ENCODE data around the gene TRAM2.

The TRAM2 gene

GRCh38 chr6:52540286-52540902, 36.5 kb downstream of the TRAM2 start:
- no peak overlapping the region for H3K27ac ChIP-seq (ENCODE audit: low read depth in 2 of 2, low read length in 2 of 2)
- no peaks in the 10 kb centered on the region for H3K9me3 ChIP-seq (ENCODE audit: control insufficient read depth in 2 of 2, low read length in 2 of 2)
- no peak overlapping the region for H3K9ac ChIP-seq (ENCODE audit: low read depth in 1 of 2, low read length in 2 of 2)
- no peak overlapping the region for H3K4me3 ChIP-seq (ENCODE audit: low read length in 2 of 2)
- H3K27me3 ChIP-seq (ENCODE audit: control insufficient read depth in 2 of 2, insufficient read depth in 2 of 2, low read length in 2 of 2) = no peaks in the 10 kb centered on the region
- peaks cover 10 to 13% of the 10 kb centered on the region in 2 donors for H3K4me1 ChIP-seq (ENCODE audit: control insufficient read depth in 2 of 2, insufficient read depth in 2 of 2, low read length in 2 of 2)
- H3K36me3 ChIP-seq (ENCODE audit: control insufficient read depth in 2 of 2, insufficient read depth in 2 of 2, low read length in 2 of 2) = no peaks in the 10 kb centered on the region

GRCh38 chr6:52539607-52540006, 37.3 kb downstream of the TRAM2 start:
- H3K9ac ChIP-seq (ENCODE audit: low read depth in 1 of 2, low read length in 2 of 2) = no peak overlapping the region
- peaks cover 6% of the 10 kb centered on the region in 2 donors for H3K36me3 ChIP-seq (ENCODE audit: control insufficient read depth in 2 of 2, insufficient read depth in 2 of 2, low read length in 2 of 2)
- H3K4me1 ChIP-seq (ENCODE audit: control insufficient read depth in 2 of 2, insufficient read depth in 2 of 2, low read length in 2 of 2) = peaks cover 11 to 12% of the 10 kb centered on the region in 2 donors
- H3K27me3 ChIP-seq (ENCODE audit: control insufficient read depth in 2 of 2, insufficient read depth in 2 of 2, low read length in 2 of 2) = no peaks in the 10 kb centered on the region
- no peaks in the 10 kb centered on the region for H3K9me3 ChIP-seq (ENCODE audit: control insufficient read depth in 2 of 2, low read length in 2 of 2)
- H3K4me3 ChIP-seq (ENCODE audit: low read length in 2 of 2) = no peak overlapping the region
- no peak overlapping the region for H3K27ac ChIP-seq (ENCODE audit: low read depth in 2 of 2, low read length in 2 of 2)

GRCh38 chr6:52538901-52539354, 37.9 kb downstream of the TRAM2 start:
- Histone ChIP-seq H3K27ac (ENCODE audit: low read depth in 2 of 2, low read length in 2 of 2) (no peak overlapping the region), H3K4me3 (ENCODE audit: low read length in 2 of 2) (no peak overlapping the region), H3K9me3 (ENCODE audit: control insufficient read depth in 2 of 2, low read length in 2 of 2) (no peaks in the 10 kb centered on the region), H3K4me1 (ENCODE audit: control insufficient read depth in 2 of 2, insufficient read depth in 2 of 2, low read length in 2 of 2) (peaks cover 4 to 14% of the 10 kb centered on the region in 2 donors), H3K9ac (ENCODE audit: low read depth in 1 of 2, low read length in 2 of 2) (no peak overlapping the region), H3K36me3 (ENCODE audit: control insufficient read depth in 2 of 2, insufficient read depth in 2 of 2, low read length in 2 of 2) (peaks cover 8 to 9% of the 10 kb centered on the region in 2 donors), H3K27me3 (ENCODE audit: control insufficient read depth in 2 of 2, insufficient read depth in 2 of 2, low read length in 2 of 2) (no peaks in the 10 kb centered on the region)

GRCh38 chr6:52538252-52538900, 38.5 kb downstream of the TRAM2 start:
- Histone ChIP-seq H3K4me1 (ENCODE audit: control insufficient read depth in 2 of 2, insufficient read depth in 2 of 2, low read length in 2 of 2) (peaks cover 0 to 14% of the 10 kb centered on the region in 2 donors), H3K27me3 (ENCODE audit: control insufficient read depth in 2 of 2, insufficient read depth in 2 of 2, low read length in 2 of 2) (no peaks in the 10 kb centered on the region), H3K9me3 (ENCODE audit: control insufficient read depth in 2 of 2, low read length in 2 of 2) (no peaks in the 10 kb centered on the region), H3K27ac (ENCODE audit: low read depth in 2 of 2, low read length in 2 of 2) (peak overlapping the region in 1 of 2 donors; percentile 33), H3K4me3 (ENCODE audit: low read length in 2 of 2) (no peak overlapping the region), H3K36me3 (ENCODE audit: control insufficient read depth in 2 of 2, insufficient read depth in 2 of 2, low read length in 2 of 2) (peaks cover 8 to 9% of the 10 kb centered on the region in 2 donors), H3K9ac (ENCODE audit: low read depth in 1 of 2, low read length in 2 of 2) (no peak overlapping the region)

GRCh38 chr6:52537001-52537753, 39.7 kb downstream of the TRAM2 start:
- no peaks in the 10 kb centered on the region for H3K27me3 ChIP-seq (ENCODE audit: control insufficient read depth in 2 of 2, insufficient read depth in 2 of 2, low read length in 2 of 2)

GRCh38 chr6:52536424-52536916, 40.4 kb downstream of the TRAM2 start:
- Histone ChIP-seq H3K9me3 (ENCODE audit: control insufficient read depth in 2 of 2, low read length in 2 of 2) (no peaks in the 10 kb centered on the region), H3K27ac (ENCODE audit: low read depth in 2 of 2, low read length in 2 of 2) (peak overlapping the region in 1 of 2 donors; percentile 5), H3K27me3 (ENCODE audit: control insufficient read depth in 2 of 2, insufficient read depth in 2 of 2, low read length in 2 of 2) (no peaks in the 10 kb centered on the region), H3K4me3 (ENCODE audit: low read length in 2 of 2) (no peak overlapping the region), H3K4me1 (ENCODE audit: control insufficient read depth in 2 of 2, insufficient read depth in 2 of 2, low read length in 2 of 2) (peaks cover 0 to 14% of the 10 kb centered on the region in 2 donors), H3K9ac (ENCODE audit: low read depth in 1 of 2, low read length in 2 of 2) (no peak overlapping the region), H3K36me3 (ENCODE audit: control insufficient read depth in 2 of 2, insufficient read depth in 2 of 2, low read length in 2 of 2) (peaks cover 8 to 9% of the 10 kb centered on the region in 2 donors)

More at GRCh38 chr6:52537001-52537753, 39.7 kb downstream of the TRAM2 start:
- Histone ChIP-seq H3K9me3 (ENCODE audit: control insufficient read depth in 2 of 2, low read length in 2 of 2) (no peaks in the 10 kb centered on the region), H3K4me3 (ENCODE audit: low read length in 2 of 2) (no peak overlapping the region), H3K27ac (ENCODE audit: low read depth in 2 of 2, low read length in 2 of 2) (peak overlapping the region in 1 of 2 donors; percentile 33), H3K9ac (ENCODE audit: low read depth in 1 of 2, low read length in 2 of 2) (no peak overlapping the region), H3K36me3 (ENCODE audit: control insufficient read depth in 2 of 2, insufficient read depth in 2 of 2, low read length in 2 of 2) (peaks cover 8 to 9% of the 10 kb centered on the region in 2 donors), H3K4me1 (ENCODE audit: control insufficient read depth in 2 of 2, insufficient read depth in 2 of 2, low read length in 2 of 2) (peaks cover 0 to 14% of the 10 kb centered on the region in 2 donors)

GRCh38 chr6:52535711-52536423, 41.0 kb downstream of the TRAM2 start:
- H3K27ac ChIP-seq (ENCODE audit: low read depth in 2 of 2, low read length in 2 of 2) = peak overlapping the region in 1 of 2 donors; percentile 5
- H3K4me3 ChIP-seq (ENCODE audit: low read length in 2 of 2) = no peak overlapping the region
- peaks cover 8 to 9% of the 10 kb centered on the region in 2 donors for H3K36me3 ChIP-seq (ENCODE audit: control insufficient read depth in 2 of 2, insufficient read depth in 2 of 2, low read length in 2 of 2)
- H3K4me1 ChIP-seq (ENCODE audit: control insufficient read depth in 2 of 2, insufficient read depth in 2 of 2, low read length in 2 of 2) = peaks cover 0 to 14% of the 10 kb centered on the region in 2 donors
- H3K27me3 ChIP-seq (ENCODE audit: control insufficient read depth in 2 of 2, insufficient read depth in 2 of 2, low read length in 2 of 2) = no peaks in the 10 kb centered on the region
- H3K9me3 ChIP-seq (ENCODE audit: control insufficient read depth in 2 of 2, low read length in 2 of 2) = no peaks in the 10 kb centered on the region
- H3K9ac ChIP-seq (ENCODE audit: low read depth in 1 of 2, low read length in 2 of 2) = no peak overlapping the region

- Histone ChIP-seq H3K4me1 (ENCODE audit: control insufficient read depth in 2 of 2, insufficient read depth in 2 of 2, low read length in 2 of 2) (peaks cover 0 to 14% of the 10 kb centered on the region in 2 donors), H3K36me3 (ENCODE audit: control insufficient read depth in 2 of 2, insufficient read depth in 2 of 2, low read length in 2 of 2) (peaks cover 8 to 13% of the 10 kb centered on the region in 2 donors), H3K4me3 (ENCODE audit: low read length in 2 of 2) (no peak overlapping the region), H3K27ac (ENCODE audit: low read depth in 2 of 2, low read length in 2 of 2) (peak overlapping the region in 1 of 2 donors; percentile 5), H3K27me3 (ENCODE audit: control insufficient read depth in 2 of 2, insufficient read depth in 2 of 2, low read length in 2 of 2) (no peaks in the 10 kb centered on the region), H3K9ac (ENCODE audit: low read depth in 1 of 2, low read length in 2 of 2) (no peak overlapping the region), H3K9me3 (ENCODE audit: control insufficient read depth in 2 of 2, low read length in 2 of 2) (no peaks in the 10 kb centered on the region)
Measured at GRCh38 chr6:52534966-52535390, 41.9 kb downstream of the TRAM2 start.

GRCh38 chr6:52534363-52534762, 42.5 kb downstream of the TRAM2 start:
- Histone ChIP-seq H3K4me1 (ENCODE audit: control insufficient read depth in 2 of 2, insufficient read depth in 2 of 2, low read length in 2 of 2) (peaks cover 0 to 14% of the 10 kb centered on the region in 2 donors), H3K9me3 (ENCODE audit: control insufficient read depth in 2 of 2, low read length in 2 of 2) (no peaks in the 10 kb centered on the region), H3K4me3 (ENCODE audit: low read length in 2 of 2) (no peak overlapping the region), H3K9ac (ENCODE audit: low read depth in 1 of 2, low read length in 2 of 2) (no peak overlapping the region), H3K27ac (ENCODE audit: low read depth in 2 of 2, low read length in 2 of 2) (no peak overlapping the region), H3K36me3 (ENCODE audit: control insufficient read depth in 2 of 2, insufficient read depth in 2 of 2, low read length in 2 of 2) (peaks cover 8 to 13% of the 10 kb centered on the region in 2 donors), H3K27me3 (ENCODE audit: control insufficient read depth in 2 of 2, insufficient read depth in 2 of 2, low read length in 2 of 2) (no peaks in the 10 kb centered on the region)

Measured in mucosa of rectum (tissue), 2 donors.